Suprapubic skin (tissue), 4 donors: ENCODE results near the gene WFDC12. TPM values are rescaled to one million over a fixed set of nuclear protein-coding genes. Genes with fewer than 3 reads are reported as not detected.

ENCODE experiments used
- DNase-seq, 2 donors: peaks; one replicate each; pipeline ENCODE4 v3.0.0-alpha.2; 2019; ENCODE audit warnings: low spot score in 2 of 2
- H3K27ac ChIP-seq: fragments of 200-600 bp; sonication (generic); one replicate; pipeline ENCODE4 v1.5.1; 2019
- H3K27me3 ChIP-seq: fragments of 200-600 bp; sonication (generic); one replicate; pipeline ENCODE4 v1.5.1; 2019
- H3K36me3 ChIP-seq: fragments of 200-600 bp; sonication (generic); one replicate; pipeline ENCODE4 v1.5.1; 2019
- H3K4me1 ChIP-seq: fragments of 200-600 bp; sonication (generic); one replicate; pipeline ENCODE4 v1.5.1; 2019
- H3K4me3 ChIP-seq: fragments of 200-600 bp; sonication (generic); one replicate; pipeline ENCODE4 v1.5.1; 2019; ENCODE audit warnings: mild to moderate bottlenecking
- H3K9me3 ChIP-seq: fragments of 200-600 bp; sonication (generic); one replicate; pipeline ENCODE4 v1.5.1; 2019
- CTCF ChIP-seq, 2 donors: fragments of 200-600 bp in 1 of 2; fragments of 450-650 bp in 1 of 2; sonication (generic) in 1 of 2; IDR thresholded peaks; one replicate each; pipeline ENCODE4 v1.5.1; 2016 to 2019; ENCODE audit warnings: antibody characterized with exemption in 2 of 2, mild to moderate bottlenecking in 1 of 2, moderate library complexity in 1 of 2
- EP300 ChIP-seq: sonication (generic); formaldehyde crosslinking; IDR thresholded peaks from one replicate; pipeline ENCODE4 v1.6.1; 2017; ENCODE audit warnings: antibody characterized with exemption
- POLR2A ChIP-seq, 2 donors: fragments of 450-650 bp; IDR thresholded peaks; one replicate each; pipeline ENCODE4 v1.6.1; 2017; ENCODE audit warnings: antibody characterized with exemption in 2 of 2, mild to moderate bottlenecking in 2 of 2, moderate library complexity in 2 of 2
- POLR2AphosphoS5 ChIP-seq, 3 donors: sonication (generic); formaldehyde crosslinking; IDR thresholded peaks; one replicate each; pipeline ENCODE4 v1.6.1; 2017; ENCODE audit warnings: antibody characterized with exemption in 3 of 3
- WGBS: methylation state at CpG from one replicate; pipeline ENCODE4 v1.1.5; 2018; 5-methylcytosine and 5-hydroxymethylcytosine counted together
- total RNA-seq, 4 donors: library from RNA; depleted of rRNA; stranded (reverse); fragments of >200 nt; gene quantifications; one replicate each; pipeline ENCODE4 v1.1.0, GENCODE V29; 2016

The WFDC12 gene
- total RNA-seq, 4 donors from 2014 or later, result 0.98 to 7.6 (median 2.3) TPM; not detected in 1

GRCh38 chr20:45096781-45097180 is 27.5 kb downstream of the WFDC12 start:
- no peak overlapping the region for H3K27ac ChIP-seq
- H3K4me1 ChIP-seq, result peaks cover 30% of the 10 kb centered on the region
- TF ChIP-seq EP300, result no peak
- TF ChIP-seq CTCF (IDR thresholded peaks at IDR 0.05), result no peak
- no peak for TF ChIP-seq POLR2AphosphoS5 (IDR thresholded peaks at IDR 0.05)
- H3K4me3 ChIP-seq, result no peak overlapping the region
- peaks cover 32% of the 10 kb centered on the region for H3K27me3 ChIP-seq
- DNase-seq, result no peak
- no peaks in the 10 kb centered on the region for H3K36me3 ChIP-seq
- H3K9me3 ChIP-seq, result no peaks in the 10 kb centered on the region
- WGBS, result 41% methylated on average over 9 of the region's 9 CpGs

- peak in 1 of 2 donors; percentile 58 for DNase-seq
- Histone ChIP-seq H3K27ac (no peak overlapping the region), H3K36me3 (no peaks in the 10 kb centered on the region), H3K27me3 (peaks cover 32% of the 10 kb centered on the region), H3K4me1 (peaks cover 24% of the 10 kb centered on the region), H3K9me3 (no peaks in the 10 kb centered on the region), H3K4me3 (no peak overlapping the region)
- TF ChIP-seq POLR2AphosphoS5 (IDR thresholded peaks at IDR 0.05) (no peak), CTCF (IDR thresholded peaks at IDR 0.05) (peak; percentile 25 to 74)
- 10% methylated on average over 6 of the region's 7 CpGs for WGBS
These were observed 28.4 kb downstream of the WFDC12 start for GRCh38 chr20:45095805-45096238.

GRCh38 chr20:45094864-45095574 is 29.2 kb downstream of the WFDC12 start:
- no peak for DNase-seq
- Histone ChIP-seq H3K4me3 (no peak overlapping the region), H3K4me1 (peaks cover 22% of the 10 kb centered on the region), H3K36me3 (no peaks in the 10 kb centered on the region), H3K9me3 (no peaks in the 10 kb centered on the region), H3K27ac (no peak overlapping the region), H3K27me3 (peaks cover 32% of the 10 kb centered on the region)
- WGBS, result 95% methylated on average over 7 of the region's 11 CpGs
- TF ChIP-seq POLR2AphosphoS5 (IDR thresholded peaks at IDR 0.05) (no peak), POLR2A (IDR thresholded peaks at IDR 0.05) (no peak), EP300 (no peak), CTCF (IDR thresholded peaks at IDR 0.05) (no peak)

- H3K36me3 ChIP-seq, result no peaks in the 10 kb centered on the region
- 85% methylated on average over 2 of the region's 2 CpGs for WGBS
- H3K27ac ChIP-seq, result no peak overlapping the region
- no peak for DNase-seq
- peaks cover 25% of the 10 kb centered on the region for H3K27me3 ChIP-seq
- peaks cover 18% of the 10 kb centered on the region for H3K4me1 ChIP-seq
- no peak overlapping the region for H3K4me3 ChIP-seq
- TF ChIP-seq EP300 (no peak), CTCF (IDR thresholded peaks at IDR 0.05) (no peak), POLR2A (IDR thresholded peaks at IDR 0.05) (no peak)
- H3K9me3 ChIP-seq, result no peaks in the 10 kb centered on the region
These were observed 30.1 kb downstream of the WFDC12 start for GRCh38 chr20:45094201-45094600.

- H3K4me1 ChIP-seq, result peaks cover 8% of the 10 kb centered on the region
- peaks cover 16% of the 10 kb centered on the region for H3K27me3 ChIP-seq
- H3K36me3 ChIP-seq, result no peaks in the 10 kb centered on the region
- no peak for DNase-seq
- no peak overlapping the region for H3K27ac ChIP-seq
- H3K9me3 ChIP-seq, result no peaks in the 10 kb centered on the region
- TF ChIP-seq POLR2AphosphoS5 (IDR thresholded peaks at IDR 0.05) (no peak), POLR2A (IDR thresholded peaks at IDR 0.05) (no peak)
- no peak overlapping the region for H3K4me3 ChIP-seq
- WGBS, result 90% methylated on average over 7 of the region's 7 CpGs
These were observed 31.4 kb downstream of the WFDC12 start for GRCh38 chr20:45092898-45093297.

- no peaks in the 10 kb centered on the region for H3K9me3 ChIP-seq
- WGBS, result 87% methylated on average over 3 of the region's 3 CpGs
These were observed 32.9 kb downstream of the WFDC12 start for GRCh38 chr20:45091366-45091765.

More at GRCh38 chr20:45091366-45091765, 32.9 kb downstream of the WFDC12 start:
- H3K4me3 ChIP-seq, result no peak overlapping the region
- no peak overlapping the region for H3K27ac ChIP-seq
- no peak for DNase-seq
- H3K27me3 ChIP-seq, result peaks cover 3% of the 10 kb centered on the region
- H3K36me3 ChIP-seq, result no peaks in the 10 kb centered on the region
- TF ChIP-seq POLR2A (IDR thresholded peaks at IDR 0.05), result no peak
- no peak for TF ChIP-seq CTCF (IDR thresholded peaks at IDR 0.05)
- TF ChIP-seq POLR2AphosphoS5 (IDR thresholded peaks at IDR 0.05), result no peak
- TF ChIP-seq EP300, result no peak
- H3K4me1 ChIP-seq, result peaks cover 4% of the 10 kb centered on the region
